Effector memory CD8-positive, alpha-beta T cell (primary cell): ENCODE data around the gene MGMT.

Experiments
- ATAC-seq: fragments of 150-1000 bp; cut with Tn5 transposase; replicated peaks from 2 replicates; pipeline ENCODE4 v1.10.0; 2021; ENCODE audit warnings: mild to moderate bottlenecking, moderate library complexity
- DNase-seq, 3 experiments: peaks; one replicate each; pipeline ENCODE4 v3.0.0; 2021
- H3K27ac Mint-ChIP-seq, 2 donors: one replicate each; pipeline ENCODE4 v1.8.0; 2022; ENCODE audit warnings: mild to moderate bottlenecking in 2 of 2, mixed read lengths in 2 of 2, moderate library complexity in 2 of 2
- H3K27me3 Mint-ChIP-seq, 2 donors: one replicate each; pipeline ENCODE4 v1.8.0; 2022; ENCODE audit warnings: mixed read lengths in 2 of 2
- H3K36me3 Mint-ChIP-seq: one replicate; pipeline ENCODE4 v1.8.0; 2022; ENCODE audit warnings: mild to moderate bottlenecking, moderate library complexity, mixed read lengths; ENCODE audit not compliant: insufficient read depth
- H3K4me1 Mint-ChIP-seq, 2 donors: one replicate each; pipeline ENCODE4 v1.8.0; 2022; ENCODE audit warnings: low read depth in 2 of 2, mixed read lengths in 2 of 2
- H3K4me3 Mint-ChIP-seq, 2 donors: one replicate each; pipeline ENCODE4 v1.8.0; 2022; ENCODE audit warnings: mild to moderate bottlenecking in 2 of 2, mixed read lengths in 2 of 2, moderate library complexity in 2 of 2
- H3K9me3 Mint-ChIP-seq, 2 donors: one replicate each; pipeline ENCODE4 v1.8.0; 2022; ENCODE audit warnings: mixed read lengths in 2 of 2

Gene MGMT

GRCh38 chr10:129730272-129730992 is 263.4 kb downstream of the MGMT start:
- peaks cover 3% of the 10 kb centered on the region for H3K36me3 Mint-ChIP-seq
- peaks cover 0 to 7% of the 10 kb centered on the region in 2 donors for H3K9me3 Mint-ChIP-seq
- no peak overlapping the region for H3K4me3 Mint-ChIP-seq

GRCh38 chr10:129730993-129731325 is 263.9 kb downstream of the MGMT start:
- Mint-ChIP-seq H3K9me3 (peaks cover 0 to 7% of the 10 kb centered on the region in 2 donors), H3K27ac (no peak overlapping the region), H3K36me3 (peaks cover 3% of the 10 kb centered on the region)

More at GRCh38 chr10:129730272-129730992, 263.4 kb downstream of the MGMT start:
- no peak for DNase-seq
- Mint-ChIP-seq H3K27me3 (no peaks in the 10 kb centered on the region), H3K4me1 (peaks cover 0 to 4% of the 10 kb centered on the region in 2 donors), H3K27ac (no peak overlapping the region)
- no peak for ATAC-seq

GRCh38 chr10:129740532-129741279 is 273.7 kb downstream of the MGMT start:
- no peaks in the 10 kb centered on the region for H3K4me1 Mint-ChIP-seq
- H3K36me3 Mint-ChIP-seq, result no peaks in the 10 kb centered on the region
- H3K4me3 Mint-ChIP-seq, result no peak overlapping the region
- no peak for ATAC-seq
- H3K27ac Mint-ChIP-seq, result no peak overlapping the region
- peaks cover 4 to 14% of the 10 kb centered on the region in 2 donors for H3K9me3 Mint-ChIP-seq
- no peak for DNase-seq
- H3K27me3 Mint-ChIP-seq, result no peaks in the 10 kb centered on the region

More at GRCh38 chr10:129730993-129731325, 263.9 kb downstream of the MGMT start:
- ATAC-seq, result no peak
- Mint-ChIP-seq H3K4me1 (peaks cover 0 to 4% of the 10 kb centered on the region in 2 donors), H3K4me3 (no peak overlapping the region), H3K27me3 (no peaks in the 10 kb centered on the region)
- DNase-seq, result no peak

GRCh38 chr10:129741280-129741977 is 274.4 kb downstream of the MGMT start:
- DNase-seq (no peak), ATAC-seq (no peak)
- no peak overlapping the region for H3K4me3 Mint-ChIP-seq
- no peaks in the 10 kb centered on the region for H3K27me3 Mint-ChIP-seq
- peaks cover 4 to 14% of the 10 kb centered on the region in 2 donors for H3K9me3 Mint-ChIP-seq
- H3K36me3 Mint-ChIP-seq, result no peaks in the 10 kb centered on the region
- peak overlapping the region in 1 of 2 donors; percentile 29 for H3K27ac Mint-ChIP-seq
- no peaks in the 10 kb centered on the region for H3K4me1 Mint-ChIP-seq

GRCh38 chr10:129741978-129742741 is 275.1 kb downstream of the MGMT start:
- Mint-ChIP-seq H3K4me3 (no peak overlapping the region), H3K27me3 (no peaks in the 10 kb centered on the region), H3K9me3 (peaks cover 4 to 14% of the 10 kb centered on the region in 2 donors), H3K27ac (peak overlapping the region in 1 of 2 donors; percentile 29), H3K36me3 (no peaks in the 10 kb centered on the region), H3K4me1 (no peaks in the 10 kb centered on the region)
- DNase-seq (no peak), ATAC-seq (no peak)

- peaks cover 4 to 15% of the 10 kb centered on the region in 2 donors for H3K9me3 Mint-ChIP-seq
- DNase-seq (no peak), ATAC-seq (no peak)
- H3K36me3 Mint-ChIP-seq, result no peaks in the 10 kb centered on the region
- H3K4me3 Mint-ChIP-seq, result no peak overlapping the region
- no peaks in the 10 kb centered on the region for H3K27me3 Mint-ChIP-seq
- no peak overlapping the region for H3K27ac Mint-ChIP-seq
- no peaks in the 10 kb centered on the region for H3K4me1 Mint-ChIP-seq
Measured at GRCh38 chr10:129742742-129743550, 275.9 kb downstream of the MGMT start.

GRCh38 chr10:129743738-129744133 is 276.7 kb downstream of the MGMT start:
- no peaks in the 10 kb centered on the region for H3K27me3 Mint-ChIP-seq
- H3K36me3 Mint-ChIP-seq, result no peaks in the 10 kb centered on the region
- ATAC-seq (no peak), DNase-seq (no peak)
- no peak overlapping the region for H3K4me3 Mint-ChIP-seq
- peaks cover 7 to 23% of the 10 kb centered on the region in 2 donors for H3K9me3 Mint-ChIP-seq
- no peak overlapping the region for H3K27ac Mint-ChIP-seq
- no peaks in the 10 kb centered on the region for H3K4me1 Mint-ChIP-seq

- Mint-ChIP-seq H3K36me3 (no peaks in the 10 kb centered on the region), H3K4me1 (no peaks in the 10 kb centered on the region), H3K27me3 (no peaks in the 10 kb centered on the region), H3K9me3 (peaks cover 7 to 30% of the 10 kb centered on the region in 2 donors), H3K4me3 (no peak overlapping the region), H3K27ac (no peak overlapping the region)
- ATAC-seq (no peak), DNase-seq (no peak)
Measured at GRCh38 chr10:129744134-129745111, 277.4 kb downstream of the MGMT start.

GRCh38 chr10:129745186-129745750 is 278.2 kb downstream of the MGMT start:
- Mint-ChIP-seq H3K9me3 (peaks cover 7 to 30% of the 10 kb centered on the region in 2 donors), H3K4me3 (no peak overlapping the region), H3K27ac (no peak overlapping the region), H3K27me3 (no peaks in the 10 kb centered on the region), H3K36me3 (no peaks in the 10 kb centered on the region), H3K4me1 (no peaks in the 10 kb centered on the region)
- no peak for ATAC-seq
- DNase-seq, result no peak

- no peaks in the 10 kb centered on the region for H3K36me3 Mint-ChIP-seq
- ATAC-seq, result no peak
- peaks cover 0 to 4% of the 10 kb centered on the region in 2 donors for H3K4me1 Mint-ChIP-seq
- no peak for DNase-seq
- H3K27ac Mint-ChIP-seq, result no peak overlapping the region
- no peak overlapping the region for H3K4me3 Mint-ChIP-seq
- no peaks in the 10 kb centered on the region for H3K27me3 Mint-ChIP-seq
- peaks cover 4 to 15% of the 10 kb centered on the region in 2 donors for H3K9me3 Mint-ChIP-seq
Measured at GRCh38 chr10:129754211-129755050, 287.4 kb downstream of the MGMT start.

- peaks cover 4 to 10% of the 10 kb centered on the region in 2 donors for H3K9me3 Mint-ChIP-seq
- no peaks in the 10 kb centered on the region for H3K27me3 Mint-ChIP-seq
- no peak overlapping the region for H3K27ac Mint-ChIP-seq
- peaks cover 0 to 4% of the 10 kb centered on the region in 2 donors for H3K4me1 Mint-ChIP-seq
- DNase-seq (no peak), ATAC-seq (no peak)
- no peak overlapping the region for H3K4me3 Mint-ChIP-seq
- no peaks in the 10 kb centered on the region for H3K36me3 Mint-ChIP-seq
Measured at GRCh38 chr10:129755158-129755591, 288.1 kb downstream of the MGMT start.
